Gastrocnemius medialis (tissue), 4 donors: ENCODE results near the gene KIF1B. TPM values are rescaled to one million over a fixed set of nuclear protein-coding genes. Genes with fewer than 3 reads are reported as not detected.

ENCODE experiments used
- ATAC-seq, 2 donors: fragments of 150-250 bp; one replicate each; pipeline ENCODE4 v1.9.1; 2016
- DNase-seq, 2 donors: peaks; one replicate each; pipeline ENCODE4 v3.0.0-alpha.2; 2019
- H3K27ac ChIP-seq, 4 donors: fragments of 200-600 bp; sonication (generic); 1 replicate in 1 of 4; 2 replicates in 3 of 4; pipeline ENCODE4 v1.5.1; 2016 to 2018; ENCODE audit warnings: mild to moderate bottlenecking in 2 of 4, moderate library complexity in 1 of 4
- H3K27me3 ChIP-seq, 3 donors: fragments of 200-600 bp; sonication (generic) in 2 of 3; 1 replicate in 1 of 3; 2 replicates in 2 of 3; pipeline versions ENCODE4 v1.5.1 to v1.6.0; 2016 to 2019; ENCODE audit warnings: mild to moderate bottlenecking in 1 of 3, moderate library complexity in 1 of 3
- H3K36me3 ChIP-seq, 2 donors: fragments of 200-600 bp; sonication (generic) in 1 of 2; one replicate each; pipeline ENCODE4 v1.5.1; 2017 to 2018
- H3K4me1 ChIP-seq, 2 donors: fragments of 200-600 bp; sonication (generic) in 1 of 2; one replicate each; pipeline ENCODE4 v1.5.1; 2016 to 2017; ENCODE audit warnings: mild to moderate bottlenecking in 2 of 2
- H3K4me3 ChIP-seq, 4 donors: fragments of 200-600 bp; sonication (generic) in 3 of 4; 1 replicate in 1 of 4; 2 replicates in 3 of 4; pipeline ENCODE4 v1.5.1; 2016 to 2019; ENCODE audit warnings: mild to moderate bottlenecking in 2 of 4
- H3K9me3 ChIP-seq, 3 donors: fragments of 200-600 bp; sonication (generic) in 2 of 3; 1 replicate in 1 of 3; 2 replicates in 2 of 3; pipeline ENCODE4 v1.5.1; 2016 to 2019
- CTCF ChIP-seq, 5 experiments: fragments of 450-650 bp in 3 of 5; fragments of 200-600 bp in 2 of 5; sonication (generic) in 2 of 5; IDR thresholded peaks in 4 of 5; conservative IDR thresholded peaks in 1 of 5; 1 replicate in 4 of 5; 2 replicates in 1 of 5; pipeline ENCODE4 v1.5.1; 2016 to 2019; ENCODE audit warnings: antibody characterized with exemption in 5 of 5, mild to moderate bottlenecking in 3 of 5, moderate library complexity in 3 of 5
- POLR2A ChIP-seq, 2 donors: fragments of 450-650 bp; IDR thresholded peaks; one replicate each; pipeline ENCODE4 v1.6.1; 2017; ENCODE audit warnings: antibody characterized with exemption in 2 of 2, mild to moderate bottlenecking in 2 of 2, moderate library complexity in 2 of 2
- in situ Hi-C, 4 donors: fragments of 200-750 bp; cut with MboI; loops; one replicate each; pipeline versions ENCODE4 v1.15.0 to v1.8.0; 2017; ENCODE audit warnings: low sequenced_read_pairs in 4 of 4
- intact Hi-C: fragments of 100-400 bp; cut with DNase I; formaldehyde crosslinking; loops from one replicate; pipeline ENCODE4 v1.15.1; 2023; ENCODE audit warnings: low total_unique reads
- total RNA-seq, 4 donors: library from RNA; depleted of rRNA; stranded (reverse); fragments of >200 nt; gene quantifications; one replicate each; pipeline versions ENCODE4 v1.1.0 to v1.2.3, GENCODE V29; 2016

KIF1B gene
- total RNA-seq, 4 donors from 2014 or later: 203 to 445 (median 306) TPM

- intact Hi-C loops: no loop called here
- Histone ChIP-seq H3K9me3 (no peaks in the 10 kb centered on the region), H3K27me3 (no peaks in the 10 kb centered on the region), H3K27ac (peak overlapping the region; percentile 38 to 64 (median 50)), H3K4me1 (peaks cover 4 to 6% of the 10 kb centered on the region in 2 donors), H3K36me3 (no peaks in the 10 kb centered on the region), H3K4me3 (no peak overlapping the region)
- ATAC-seq: no peak
- in situ Hi-C loops: no loop called here
- no peak for DNase-seq
- TF ChIP-seq POLR2A (IDR thresholded peaks at IDR 0.05): no peak
- TF ChIP-seq CTCF (IDR thresholded peaks at IDR 0.05 in 4 of 5, conservative IDR thresholded peaks at IDR 0.05 in 1 of 5): no peak
Measured at GRCh38 chr1:10386761-10387676, 176.6 kb downstream of the KIF1B start.

GRCh38 chr1:10387677-10388386 is 177.5 kb downstream of the KIF1B start:
- Histone ChIP-seq H3K9me3 (no peaks in the 10 kb centered on the region), H3K4me3 (peak overlapping the region in 1 of 4 donors; percentile 10), H3K27me3 (no peaks in the 10 kb centered on the region), H3K36me3 (no peaks in the 10 kb centered on the region), H3K27ac (peak overlapping the region; percentile 38 to 64 (median 50)), H3K4me1 (peaks cover 4 to 6% of the 10 kb centered on the region in 2 donors)
- in situ Hi-C loops: no loop called here
- intact Hi-C loops: no loop called here
- ATAC-seq: peak in 1 of 2 donors; percentile 35
- no peak for TF ChIP-seq CTCF (IDR thresholded peaks at IDR 0.05 in 4 of 5, conservative IDR thresholded peaks at IDR 0.05 in 1 of 5)
- no peak for TF ChIP-seq POLR2A (IDR thresholded peaks at IDR 0.05)
- DNase-seq: no peak

GRCh38 chr1:10388387-10388715 is 178.0 kb downstream of the KIF1B start:
- DNase-seq (no peak), ATAC-seq (no peak)
- intact Hi-C loops: no loop called here
- no peaks in the 10 kb centered on the region for H3K27me3 ChIP-seq
- no peaks in the 10 kb centered on the region for H3K9me3 ChIP-seq
- H3K36me3 ChIP-seq: no peaks in the 10 kb centered on the region
- TF ChIP-seq CTCF (IDR thresholded peaks at IDR 0.05 in 4 of 5, conservative IDR thresholded peaks at IDR 0.05 in 1 of 5) (no peak), POLR2A (IDR thresholded peaks at IDR 0.05) (no peak)
- H3K4me1 ChIP-seq: peaks cover 4 to 6% of the 10 kb centered on the region in 2 donors
- in situ Hi-C loops: no loop called here
- H3K4me3 ChIP-seq: no peak overlapping the region
- H3K27ac ChIP-seq: peak overlapping the region in 2 of 4 donors; percentile 50 to 64

GRCh38 chr1:10389271-10389973 is 179.1 kb downstream of the KIF1B start:
- H3K27ac ChIP-seq: no peak overlapping the region
- no peaks in the 10 kb centered on the region for H3K36me3 ChIP-seq
- no peaks in the 10 kb centered on the region for H3K27me3 ChIP-seq
- in situ Hi-C loops (no loop called here), intact Hi-C loops (no loop called here)
- H3K9me3 ChIP-seq: peaks cover 0 to 5% (median 4%) of the 10 kb centered on the region in 3 donors
- H3K4me3 ChIP-seq: no peak overlapping the region
- peaks cover 4 to 6% of the 10 kb centered on the region in 2 donors for H3K4me1 ChIP-seq
- no peak for TF ChIP-seq CTCF (IDR thresholded peaks at IDR 0.05 in 4 of 5, conservative IDR thresholded peaks at IDR 0.05 in 1 of 5)
- TF ChIP-seq POLR2A (IDR thresholded peaks at IDR 0.05): no peak
- ATAC-seq (no peak), DNase-seq (no peak)
